IPS-18c (cell line): ENCODE results near the gene SHMT1.
"Not testable (repeated sequence)": the region's sequence is repeated elsewhere in the genome, so short reads cannot be mapped to it uniquely, and the experiment has no call there.

Experiments used
- H3K4me3 ChIP-seq: 2 replicates; pipeline ENCODE4 v1.7.0; 2013; ENCODE audit warnings: low read depth, mild to moderate bottlenecking, low read length, moderate library complexity; ENCODE audit not compliant: insufficient read depth
- H3K9me3 ChIP-seq: one replicate; pipeline ENCODE4 v1.6.1; 2013; ENCODE audit warnings: mild to moderate bottlenecking, low read length, moderate library complexity; ENCODE audit not compliant: control insufficient read depth, insufficient read depth

SHMT1 gene

DNA sequence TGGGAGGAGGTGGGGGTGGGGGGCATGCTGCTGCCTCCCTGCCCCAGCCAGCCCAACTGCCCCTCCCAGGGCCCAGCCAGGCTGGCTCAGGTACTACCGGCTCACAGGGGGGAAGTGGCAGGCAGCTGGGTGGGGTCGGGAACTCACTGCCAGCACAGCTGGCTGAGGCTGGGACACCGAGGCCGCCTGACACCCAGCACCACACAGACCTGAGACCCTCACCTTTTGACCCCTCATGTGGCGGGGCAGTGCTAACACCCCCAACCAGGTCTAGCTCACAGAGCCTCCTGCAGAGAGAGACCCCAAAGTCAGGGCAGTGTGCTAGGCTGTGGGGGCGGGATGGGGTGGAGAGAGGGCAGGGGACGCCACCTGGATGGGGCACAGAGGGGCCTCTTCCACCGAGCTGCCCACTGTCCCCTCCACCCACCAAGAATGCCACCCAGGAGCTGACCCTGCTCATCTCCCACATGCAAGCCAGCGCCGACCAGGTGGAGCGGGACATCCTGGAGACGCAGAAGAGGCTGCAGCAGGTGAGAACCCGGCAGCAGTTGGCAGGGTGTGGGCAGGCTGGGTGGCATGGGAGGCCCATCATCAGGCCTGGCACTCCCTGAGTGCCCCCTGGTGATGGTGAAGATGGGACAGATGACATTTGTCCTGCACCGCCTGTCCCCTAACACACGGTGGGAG, 17.3 kb upstream of the SHMT1 start:
- no peak overlapping the region for H3K4me3 ChIP-seq
- peaks cover under 1% of the 10 kb centered on the region for H3K9me3 ChIP-seq

DNA sequence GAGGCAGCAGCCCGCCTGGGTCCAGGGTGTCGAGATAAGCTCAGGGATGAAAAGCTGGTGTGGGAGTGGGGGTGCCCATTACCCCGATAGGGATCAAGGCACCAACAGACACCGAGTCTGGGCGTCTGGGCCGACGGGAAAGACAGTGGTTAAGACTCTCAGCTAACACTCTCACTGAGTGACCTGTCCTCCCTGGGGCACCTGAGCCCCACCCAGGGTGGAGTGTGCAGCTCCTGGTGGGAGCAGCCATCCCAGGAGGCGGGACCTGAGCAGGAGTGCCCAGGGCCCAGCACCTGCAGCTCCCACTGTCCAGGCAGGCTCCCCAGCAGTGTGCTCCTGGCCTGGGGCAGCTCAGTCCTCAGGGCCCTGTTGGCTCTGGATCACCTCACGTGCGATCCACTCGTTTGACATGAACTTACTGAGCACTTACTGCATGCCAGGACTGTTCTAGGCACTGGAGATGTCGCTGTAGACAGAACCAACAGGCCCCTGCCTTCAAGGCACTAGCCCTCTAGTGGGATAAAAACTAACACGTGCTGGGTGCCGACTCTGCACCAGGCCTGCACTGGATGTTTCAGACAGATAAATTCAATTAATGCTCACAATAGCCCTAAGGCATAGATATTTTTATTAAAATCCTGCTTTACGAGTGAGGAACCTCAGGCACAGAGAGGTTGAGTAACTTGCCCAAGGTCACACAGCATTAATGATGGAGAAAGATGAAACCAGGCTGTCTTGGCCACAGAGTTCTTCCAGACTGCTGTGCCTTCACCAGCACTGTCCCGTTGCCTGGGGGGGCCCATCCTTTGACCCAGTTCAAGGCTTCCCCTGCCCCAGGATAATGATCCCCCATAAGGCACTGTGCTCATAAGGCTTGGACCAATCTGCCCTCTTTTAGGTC, 16.1 kb upstream of the SHMT1 start:
- Histone ChIP-seq H3K4me3 (no peak overlapping the region), H3K9me3 (peaks cover 2% of the 10 kb centered on the region)

DNA sequence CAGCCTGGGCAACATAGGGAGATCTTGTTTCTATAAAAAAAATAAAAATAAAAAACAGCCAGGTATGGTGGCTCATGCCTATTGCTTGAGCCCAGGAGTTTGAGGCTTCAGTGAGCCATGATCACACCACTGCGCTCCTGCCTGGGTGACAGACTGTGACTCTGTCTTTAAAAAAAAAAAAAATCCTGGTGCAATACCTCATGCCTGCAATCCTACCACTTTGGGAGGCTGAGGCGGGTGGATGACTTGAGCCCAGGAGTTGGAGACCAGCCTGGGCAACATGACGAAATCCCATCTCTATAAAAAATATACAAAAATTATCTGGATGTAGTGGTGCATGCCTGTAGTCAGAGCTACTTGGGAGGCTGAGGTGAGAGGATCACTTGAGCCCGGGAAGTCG, 15.3 kb upstream of the SHMT1 start:
- H3K9me3 ChIP-seq, H3K4me3 ChIP-seq: not testable (repeated sequence)

DNA sequence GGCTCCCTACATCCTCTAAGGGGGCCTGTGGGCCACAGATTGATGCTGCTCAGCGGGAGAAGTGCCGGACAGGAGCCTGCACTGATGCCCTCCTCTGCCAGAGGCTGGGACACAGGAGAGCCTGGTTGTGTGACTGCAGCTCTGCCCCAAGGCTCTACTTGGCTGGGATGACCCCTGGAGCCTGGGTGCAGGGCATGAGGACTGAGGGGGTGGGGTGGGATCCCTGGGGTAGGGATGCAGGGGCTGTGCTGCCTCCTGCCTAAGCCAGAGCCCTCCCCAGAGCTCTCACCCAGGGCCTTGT, 14.8 kb upstream of the SHMT1 start:
- Histone ChIP-seq H3K9me3 (peaks cover 2% of the 10 kb centered on the region), H3K4me3 (no peak overlapping the region)

DNA sequence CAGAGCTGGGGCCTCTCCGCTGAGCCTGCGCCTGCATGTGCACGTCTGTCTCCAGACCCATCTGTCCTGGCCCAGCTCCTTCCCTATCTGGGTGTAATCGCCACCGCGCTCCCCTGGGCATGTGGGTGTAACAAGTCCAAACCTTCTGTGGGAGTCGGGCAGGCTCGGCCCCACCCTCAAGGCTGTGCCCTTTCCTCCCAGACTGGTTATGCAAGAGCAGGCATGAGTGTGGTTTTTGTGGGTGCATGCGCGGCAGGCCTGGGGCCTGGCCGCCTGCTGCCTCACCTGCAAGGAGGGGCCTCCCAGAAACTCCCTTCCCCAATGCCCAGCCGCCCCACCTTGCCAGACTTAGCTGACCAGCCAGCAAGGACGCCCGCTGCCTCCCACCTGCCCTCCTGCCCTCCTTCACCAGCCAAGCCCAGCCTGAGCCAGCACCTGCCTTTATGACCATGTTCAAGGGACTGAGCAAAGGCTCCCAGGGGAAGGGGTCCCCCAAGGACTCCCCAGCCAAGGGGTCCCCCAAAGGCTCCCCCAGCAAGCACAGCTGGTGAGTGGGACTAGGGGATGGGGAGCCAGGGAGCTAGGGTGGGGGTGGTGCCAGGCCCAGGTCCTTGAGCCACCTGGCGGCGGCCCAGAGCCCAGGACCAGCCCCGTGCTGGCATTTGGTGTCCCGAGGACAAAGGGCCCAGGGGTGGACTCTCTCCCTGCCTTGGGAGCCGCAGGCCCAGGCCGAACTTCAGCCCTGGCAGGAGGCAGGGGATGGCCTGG, 14.3 kb upstream of the SHMT1 start, which contains the start of gene EVPLL:
Gene EVPLL, plus strand, starts transcription at position 342 of the 768 bp plus-strand sequence. CDS start 3,160 bp downstream, outside the sequence.
- Histone ChIP-seq H3K9me3 (peaks cover 2% of the 10 kb centered on the region), H3K4me3 (no peak within 1 kb of the TSS)

DNA sequence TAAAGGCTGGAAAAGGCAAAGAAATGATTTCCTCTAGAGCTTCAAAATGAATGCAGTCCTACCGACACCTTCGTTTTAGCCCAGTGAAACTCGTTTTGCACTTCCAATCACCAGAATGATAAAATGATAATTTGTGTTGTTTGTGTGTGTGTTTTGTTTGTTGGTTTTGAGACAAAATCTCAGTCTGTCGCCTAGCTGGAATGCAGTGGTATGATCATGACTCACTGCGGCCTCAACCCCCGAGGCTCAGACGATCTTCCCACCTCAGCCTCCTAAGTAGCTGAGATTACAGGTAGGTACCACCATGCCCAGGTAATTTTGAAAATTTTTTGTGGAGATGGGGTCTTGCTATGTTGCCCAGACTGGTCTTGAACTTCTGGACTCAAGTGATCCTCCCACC, 10.9 kb upstream of the SHMT1 start:
- no peak overlapping the region for H3K4me3 ChIP-seq

DNA sequence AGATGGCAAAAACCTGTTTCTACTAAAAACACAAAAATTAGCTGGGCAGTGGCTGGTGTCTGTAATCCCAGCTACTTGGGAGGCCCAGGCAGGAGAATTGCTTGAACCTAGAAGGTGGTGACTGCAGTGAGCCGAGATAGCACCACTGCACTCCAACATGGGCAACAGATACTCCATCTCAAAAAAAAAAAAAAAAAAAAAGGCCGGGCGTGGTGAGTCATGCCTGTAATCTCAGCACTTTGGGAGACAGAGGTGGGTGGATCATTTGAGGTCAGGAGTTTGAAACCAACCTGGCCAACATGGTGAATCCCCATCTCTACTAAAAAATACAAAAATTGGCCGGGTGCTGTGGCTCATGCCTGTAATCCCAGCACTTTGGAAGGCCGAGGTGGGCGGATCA, 9.8 kb upstream of the SHMT1 start:
- H3K4me3 ChIP-seq, H3K9me3 ChIP-seq: not testable (repeated sequence)

More for the DNA sequence above, 10.9 kb upstream of the SHMT1 start:
- peaks cover 2% of the 10 kb centered on the region for H3K9me3 ChIP-seq

DNA sequence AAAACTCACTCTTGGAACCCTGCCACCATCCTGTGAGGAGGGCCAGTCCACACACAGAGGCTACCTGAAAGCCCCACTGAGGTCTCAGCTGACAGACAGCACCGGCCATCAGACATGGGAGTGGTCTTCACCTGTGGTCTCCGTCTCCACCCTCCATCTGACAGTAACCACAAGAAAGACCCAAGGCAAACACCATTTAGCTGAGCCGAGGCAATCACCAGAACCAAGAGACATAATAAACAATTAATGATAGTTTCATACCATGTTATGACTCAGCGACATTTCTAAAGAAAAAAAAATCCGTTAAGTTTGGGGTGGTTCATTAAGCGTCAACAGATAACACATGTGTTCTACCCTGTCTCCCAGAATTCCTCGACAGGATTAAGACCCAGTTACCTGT, 8.1 kb upstream of the SHMT1 start:
- H3K9me3 ChIP-seq, result peaks cover 2% of the 10 kb centered on the region
- no peak overlapping the region for H3K4me3 ChIP-seq

DNA sequence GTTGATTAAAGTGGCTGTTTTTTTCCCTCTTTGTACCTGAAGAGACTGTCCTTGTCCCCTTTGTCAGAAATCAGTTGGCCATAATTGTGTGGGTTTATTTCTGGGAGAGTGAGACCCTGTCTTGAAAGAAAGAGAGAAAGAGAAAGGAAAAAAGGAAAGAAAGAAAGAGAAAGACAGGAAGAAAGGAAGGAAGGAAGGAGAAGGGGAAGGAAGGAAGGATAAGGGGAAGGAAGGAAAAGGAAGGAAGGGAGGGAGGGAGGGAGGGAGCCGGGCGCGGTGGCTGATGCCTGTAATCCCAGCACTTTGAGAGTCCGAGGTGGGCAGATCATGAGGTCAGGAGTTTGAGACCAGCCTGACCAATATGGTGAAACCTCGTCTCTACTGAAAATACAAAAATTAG, 7.4 kb upstream of the SHMT1 start:
- no peak overlapping the region for H3K4me3 ChIP-seq

DNA sequence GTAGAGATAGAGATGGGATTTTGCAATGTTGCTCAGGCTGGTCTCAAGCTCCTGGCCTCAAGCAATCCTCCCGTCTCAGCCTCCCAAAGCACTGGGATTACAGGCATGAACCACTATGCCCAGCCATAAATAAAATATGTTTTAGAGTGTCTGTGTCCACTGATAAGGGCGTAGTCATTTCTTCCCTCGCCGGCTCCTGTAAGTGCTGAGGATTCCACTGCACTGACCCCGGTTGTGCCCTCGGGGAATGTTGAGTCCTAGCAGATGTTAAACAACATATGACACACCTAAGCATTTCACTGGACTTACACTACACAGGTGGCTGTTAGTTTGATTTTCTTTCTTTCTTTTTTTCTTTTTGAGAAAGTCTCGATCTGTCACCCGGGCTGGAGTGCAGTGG, 5.6 kb upstream of the SHMT1 start:
- Histone ChIP-seq H3K4me3 (no peak overlapping the region), H3K9me3 (no peaks in the 10 kb centered on the region)

More for the DNA sequence above, 7.4 kb upstream of the SHMT1 start:
- H3K9me3 ChIP-seq, result peaks cover 2% of the 10 kb centered on the region

DNA sequence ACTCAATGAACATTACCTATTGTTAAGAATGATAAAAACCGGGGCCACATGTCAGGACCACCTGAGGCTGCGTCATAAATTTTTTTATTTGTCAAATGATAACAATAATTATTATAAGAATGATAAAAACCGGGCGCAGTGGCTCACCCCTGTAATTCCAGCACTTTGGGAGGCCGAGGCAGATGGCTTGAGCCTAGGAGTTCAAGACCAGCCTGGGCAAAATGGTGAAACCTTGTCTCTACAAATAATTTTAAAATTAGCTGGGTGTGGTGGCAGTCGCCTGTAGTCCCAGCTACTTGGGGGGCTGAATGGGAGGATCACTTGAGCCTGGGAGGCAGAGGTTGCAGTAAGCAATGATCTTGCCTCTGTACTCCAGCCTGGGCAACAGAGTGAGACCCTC, 816 bp upstream of the SHMT1 start:
- Histone ChIP-seq H3K9me3 (peaks cover 3% of the 10 kb centered on the region), H3K4me3 (no peak overlapping the region)

DNA sequence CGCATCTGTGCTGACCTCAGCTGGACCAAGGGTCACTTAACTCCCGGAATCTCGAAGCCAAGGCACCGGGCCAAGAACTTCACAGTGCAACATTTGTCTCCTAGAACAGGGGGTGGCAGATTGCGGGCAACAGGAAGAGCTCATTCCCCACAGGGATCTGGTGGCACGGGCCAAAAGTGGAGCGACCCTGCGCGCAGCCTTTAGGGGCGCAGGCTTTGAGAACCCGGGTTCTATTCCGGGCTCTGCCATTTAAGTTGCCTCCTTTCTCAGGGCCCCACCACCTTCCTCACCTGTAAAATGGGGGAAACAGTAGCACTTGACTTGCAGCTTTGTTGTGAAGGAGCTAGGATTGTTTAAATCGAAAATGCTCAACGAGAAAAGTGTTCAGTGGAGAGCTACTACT, 651 bp downstream of the SHMT1 start:
- H3K9me3 ChIP-seq, result peaks cover 3% of the 10 kb centered on the region

DNA sequence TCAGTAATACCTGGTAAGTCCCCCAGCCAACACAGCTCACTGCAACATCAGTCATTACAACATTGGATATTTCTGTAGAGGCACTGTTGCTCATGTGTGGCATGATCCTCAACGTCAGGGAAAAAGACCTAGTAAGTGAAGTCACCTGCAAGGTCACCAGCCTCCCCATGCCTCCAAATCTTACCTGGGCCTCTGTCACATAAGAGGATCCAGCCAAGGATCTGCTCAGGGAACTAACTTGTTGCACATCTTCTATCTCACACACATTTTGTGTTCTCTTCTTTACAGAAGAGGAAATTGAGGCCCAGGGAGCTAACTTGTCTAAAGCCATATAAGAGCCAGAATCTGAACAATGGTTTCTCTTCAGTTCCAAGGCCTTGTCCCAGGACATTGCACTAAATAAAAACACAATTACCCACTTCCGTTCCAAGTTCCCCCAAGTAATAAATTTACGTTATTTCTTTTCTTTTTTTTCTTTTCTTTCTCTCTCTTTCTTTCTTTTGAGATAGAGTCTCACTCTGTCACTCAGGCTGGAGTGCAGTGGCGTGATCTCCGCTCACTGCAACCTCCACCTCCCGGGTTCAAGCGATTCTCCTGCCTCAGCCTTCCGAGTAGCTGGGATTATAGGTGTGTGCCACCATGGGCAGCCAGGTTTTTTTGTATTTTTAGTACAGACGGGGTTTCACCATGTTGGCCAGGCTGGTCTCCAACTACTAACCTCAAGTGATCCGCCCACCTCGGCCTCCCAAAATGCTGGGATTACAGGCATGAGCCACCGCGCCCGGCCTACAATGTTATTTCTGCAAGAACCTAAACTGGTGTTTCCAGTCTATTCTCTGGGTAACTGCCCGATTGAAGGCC, 1.3 kb downstream of the SHMT1 start:
- H3K9me3 ChIP-seq, result peaks cover 3% of the 10 kb centered on the region
- H3K4me3 ChIP-seq, result peak overlapping the region; percentile 91

More for the DNA sequence above, 651 bp downstream of the SHMT1 start:
- peak overlapping the region; percentile 91 for H3K4me3 ChIP-seq

DNA sequence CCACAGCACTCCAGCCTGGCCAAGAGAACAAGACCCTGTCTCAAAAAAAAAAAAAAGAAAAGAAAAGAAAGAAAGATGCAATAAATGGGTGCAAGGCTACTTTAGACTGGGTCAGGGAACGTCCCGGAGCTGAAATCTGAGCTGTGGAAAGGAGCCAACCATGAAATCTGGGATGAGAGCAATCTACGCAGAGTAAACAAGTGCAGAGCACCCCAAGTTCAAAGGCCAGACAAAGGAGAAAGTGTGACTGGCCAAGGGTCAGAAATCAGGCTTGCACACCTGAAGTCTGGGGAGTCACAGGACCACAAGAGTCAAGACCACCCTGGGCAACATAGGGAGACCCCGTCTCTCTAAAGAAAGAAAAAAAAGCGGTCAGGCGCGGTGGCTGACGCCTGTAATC, 2.8 kb downstream of the SHMT1 start:
- Histone ChIP-seq H3K4me3 (no peak overlapping the region), H3K9me3 (peaks cover 3% of the 10 kb centered on the region)

DNA sequence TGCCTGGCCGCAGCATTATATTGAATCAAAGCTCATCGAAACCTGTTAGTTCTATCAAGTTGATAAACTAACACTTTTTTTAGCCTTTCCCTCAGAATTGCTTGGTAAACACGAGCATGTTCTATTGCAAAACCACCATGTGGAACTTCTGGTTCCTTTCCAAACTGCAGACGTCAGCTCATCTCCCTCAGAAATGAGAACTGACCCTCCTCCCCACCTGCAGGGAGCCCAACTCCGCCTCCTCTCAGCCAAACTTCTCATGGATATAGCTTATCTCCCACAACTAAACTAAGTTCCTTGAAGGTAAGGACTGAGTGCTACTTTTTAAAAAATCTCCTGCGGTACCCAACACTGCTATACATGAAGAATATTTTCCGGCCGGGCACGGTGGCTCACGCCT, 6.7 kb downstream of the SHMT1 start:
- Histone ChIP-seq H3K9me3 (no peaks in the 10 kb centered on the region), H3K4me3 (no peak overlapping the region)

DNA sequence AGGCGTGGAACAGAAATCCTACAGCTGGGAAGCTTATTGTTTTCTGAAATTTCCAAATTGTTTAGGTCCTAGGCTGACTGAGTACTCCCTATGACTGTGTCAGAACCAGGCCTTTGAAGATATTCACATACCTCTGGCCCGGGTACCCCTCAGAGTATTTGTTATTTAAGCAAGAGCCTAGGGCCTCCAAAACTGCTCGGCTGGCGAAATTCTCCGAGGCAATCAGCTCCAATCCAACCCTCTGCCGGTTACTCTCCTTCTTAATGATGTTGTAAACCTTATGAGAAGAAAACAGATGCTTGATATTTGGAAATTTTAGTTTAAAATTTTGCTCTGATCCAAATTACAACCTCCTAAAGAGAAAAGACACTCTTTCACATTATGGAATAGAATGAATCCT, 9.8 kb downstream of the SHMT1 start:
- Histone ChIP-seq H3K4me3 (no peak overlapping the region), H3K9me3 (no peaks in the 10 kb centered on the region)

DNA sequence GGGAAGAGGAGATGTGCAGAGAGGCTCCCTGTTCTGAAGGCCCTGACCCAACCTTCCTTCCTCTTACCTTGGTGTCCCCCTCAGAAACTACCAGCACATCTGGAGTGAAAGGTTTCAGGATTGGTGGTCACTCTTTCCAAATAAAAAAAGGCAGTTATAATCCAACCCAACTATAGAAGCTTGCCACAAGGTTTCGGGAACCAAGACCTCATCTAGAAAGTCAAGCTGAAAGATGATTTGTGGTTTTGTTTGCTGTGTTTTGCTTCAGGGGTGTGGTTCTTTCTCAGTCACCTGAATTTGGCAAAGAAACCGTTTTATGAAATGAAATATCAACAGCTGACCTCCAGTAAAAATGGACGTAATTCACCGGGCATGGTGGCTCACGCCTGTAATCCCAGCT, 19.3 kb downstream of the SHMT1 start:
- Histone ChIP-seq H3K4me3 (no peak overlapping the region), H3K9me3 (no peaks in the 10 kb centered on the region)
